Measurements from ENCODE around the gene CSAD. TPM values are rescaled to one million over a fixed set of nuclear protein-coding genes. Genes with fewer than 3 reads are reported as not detected.
A peak's percentile ranks its signal among the peaks of the same experiment; 100 is the strongest.

CSAD gene
- total and polyA plus RNA-seq, 2 donors (not counting 1 experiment from before 2014, with no cell fraction given) = 57.0 to 64.6 TPM

- Histone ChIP-seq H3K27ac (ENCODE audit: low read length in 2 of 2) (peak overlapping the region; percentile 11 to 58), H3K36me3 (replicated peaks in 1 of 2; ENCODE audit: control extremely low read depth in 1 of 2, control insufficient read depth in 1 of 2, extremely low read depth in 1 of 2, insufficient read depth in 2 of 2, low read length in 1 of 2) (no peaks in the 10 kb centered on the region), H3K4me1 (ENCODE audit: control insufficient read depth in 2 of 2, insufficient read depth in 2 of 2, low read length in 2 of 2) (peaks cover 39 to 56% of the 10 kb centered on the region in 2 donors), H3K9me3 (ENCODE audit: control extremely low read depth in 1 of 3, control insufficient read depth in 2 of 3, insufficient read depth in 1 of 3, low read length in 2 of 3) (no peaks in the 10 kb centered on the region), H3K4me2 (replicated peaks; ENCODE audit: low read depth, low read length, poor library complexity, severe bottlenecking) (peak overlapping the region; percentile 98), H3K9ac (ENCODE audit: low read length) (peak overlapping the region; percentile 95), H3K79me2 (ENCODE audit: control insufficient read depth, insufficient read depth, low read length) (no peaks in the 10 kb centered on the region), H3K4me3 (ENCODE audit: control extremely low read depth in 1 of 5, extremely low read depth in 1 of 5, insufficient read depth in 1 of 5, low read depth in 2 of 5, low read length in 4 of 5) (peak overlapping the region; percentile 47 to 100 (median 84)), H3K27me3 (replicated peaks in 1 of 4; ENCODE audit: control extremely low read depth in 1 of 4, control insufficient read depth in 3 of 4, insufficient read depth in 4 of 4, low read length in 3 of 4) (no peaks in the 10 kb centered on the region), H2AFZ (ENCODE audit: insufficient read depth, low read depth, low read length, poor library complexity, severe bottlenecking) (peak overlapping the region; percentile 97), H4K20me1 (ENCODE audit: control insufficient read depth, insufficient read depth, low read length, poor library complexity, severe bottlenecking) (no peaks in the 10 kb centered on the region)
- Mint-ChIP-seq H3K4me1 (peaks cover 61% of the 10 kb centered on the region), H3K27ac (peak overlapping the region; percentile 92), H3K27me3 (no peaks in the 10 kb centered on the region), H3K4me3 (peak overlapping the region; percentile 97), H3K9me3 (ENCODE audit: insufficient read depth) (no peaks in the 10 kb centered on the region)
- TF ChIP-seq CTCF (IDR thresholded peaks at IDR 0.05) (no peak), EZH2 (IDR thresholded peaks at IDR 0.05; ENCODE audit: borderline replicate concordance, insufficient read depth, low read depth, low read length, poor library complexity, severe bottlenecking) (no peak)
- ATAC-seq (ENCODE audit: low read depth) (no peak), DNase-seq (peak; percentile 41)
- intact Hi-C loops (cut with micrococcal nuclease) = no loop called here
- 7% methylated on average over 26 of the region's 27 CpGs for WGBS (ENCODE audit: insufficient coverage)
- ChIA-PET POLR2A (interaction anchor here (0.6 to 3.4 kb wide), 20 partner anchors 10 to 1064 kb away, joined by 3 to 29 read pairs (median 4); partner anchors contain the start of genes AAAS, CSAD, ESPL1 and PFDN5), CTCF (interaction anchor here (0.9 to 17.1 kb wide), 16 partner anchors 8 to 121 kb away, joined by 3 to 721 read pairs (median 6); partner anchors contain the start of genes AAAS, CSAD, ESPL1 and ITGB7)
These were observed 38.7 kb upstream of the CSAD start for GRCh38 chr12:53219292-53219955.
